Measurements from ENCODE around the gene PCDHGB3. TPM values are rescaled to one million over a fixed set of nuclear protein-coding genes. Genes with fewer than 3 reads are reported as not detected.
"Not testable (repeated sequence)": the region's sequence is repeated elsewhere in the genome, so short reads cannot be mapped to it uniquely, and the experiment has no call there.

PCDHGB3 gene
- total RNA-seq, 4 donors from 2014 or later = 4.3 to 9.7 (median 7.5) TPM

DNA sequence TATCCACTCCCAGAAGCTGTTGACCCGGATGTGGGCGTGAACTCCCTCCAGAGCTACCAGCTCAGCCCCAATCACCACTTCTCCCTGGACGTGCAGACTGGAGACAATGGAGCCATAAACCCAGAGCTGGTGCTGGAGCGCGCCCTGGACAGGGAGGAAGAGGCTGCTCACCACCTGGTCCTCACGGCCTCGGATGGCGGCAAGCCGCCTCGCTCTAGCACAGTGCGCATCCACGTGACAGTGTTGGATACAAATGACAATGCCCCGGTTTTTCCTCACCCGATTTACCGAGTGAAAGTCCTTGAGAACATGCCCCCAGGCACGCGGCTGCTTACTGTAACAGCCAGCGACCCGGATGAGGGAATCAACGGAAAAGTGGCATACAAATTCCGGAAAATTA, 23.2 kb downstream of the PCDHGB3 start:
- no peak for DNase-seq (ENCODE audit: low spot score in 2 of 2)
- WGBS = 28% methylated on average over 19 of the region's 21 CpGs
- Histone ChIP-seq H3K27ac (no peak overlapping the region), H3K36me3 (no peaks in the 10 kb centered on the region), H3K27me3 (peaks cover 9% of the 10 kb centered on the region), H3K4me3 (no peak overlapping the region), H3K9me3 (peaks cover 73% of the 10 kb centered on the region), H3K4me1 (no peaks in the 10 kb centered on the region)
- TF ChIP-seq CTCF (IDR thresholded peaks at IDR 0.05) = no peak
- no peak for TF ChIP-seq POLR2AphosphoS5 (IDR thresholded peaks at IDR 0.05)
- no peak for TF ChIP-seq POLR2A (IDR thresholded peaks at IDR 0.05)
- TF ChIP-seq EP300 (IDR thresholded peaks at IDR 0.05) = no peak

GRCh38 chr5:141394401-141395187, 24.6 kb downstream of the PCDHGB3 start:
- not testable (repeated sequence) for DNase-seq (ENCODE audit: low spot score in 2 of 2); H3K36me3 ChIP-seq; H3K4me3 ChIP-seq; H3K4me1 ChIP-seq; H3K27ac ChIP-seq
- H3K27me3 ChIP-seq = peaks cover 13% of the 10 kb centered on the region
- peaks cover 71% of the 10 kb centered on the region for H3K9me3 ChIP-seq
- 32% methylated on average over 29 of the region's 53 CpGs for WGBS

- not testable (repeated sequence) for H3K27me3 ChIP-seq; DNase-seq (ENCODE audit: low spot score in 2 of 2); H3K27ac ChIP-seq; H3K36me3 ChIP-seq; H3K4me1 ChIP-seq
- peak; percentile 25 to 42 for TF ChIP-seq CTCF (IDR thresholded peaks at IDR 0.05)
- H3K9me3 ChIP-seq = peaks cover 65% of the 10 kb centered on the region
- H3K4me3 ChIP-seq = peak within 1 kb of the TSS; percentile 20
- WGBS = 7% methylated on average over 25 of the region's 43 CpGs
These were observed 27.9 kb downstream of the PCDHGB3 start, which contains the start of gene PCDHGB5 for GRCh38 chr5:141397756-141398551. Gene PCDHGB5, plus strand, starts transcription at chr5:141397947. Its CDS starts 181 bp downstream, at chr5:141398128.

DNA sequence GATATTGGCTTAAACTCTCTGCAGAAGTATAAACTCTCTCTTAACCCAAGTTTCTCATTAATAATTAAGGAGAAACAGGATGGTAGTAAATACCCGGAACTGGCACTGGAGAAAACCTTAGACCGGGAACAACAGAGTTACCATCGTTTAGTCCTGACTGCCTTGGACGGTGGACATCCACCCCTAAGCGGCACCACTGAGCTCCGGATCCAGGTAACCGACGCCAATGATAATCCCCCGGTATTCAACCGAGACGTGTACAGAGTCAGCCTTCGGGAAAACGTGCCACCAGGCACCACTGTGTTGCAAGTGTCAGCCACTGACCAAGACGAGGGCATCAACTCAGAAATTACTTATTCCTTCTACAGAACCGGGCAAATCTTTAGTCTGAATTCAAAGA, 28.6 kb downstream of the PCDHGB3 start:
- Histone ChIP-seq H3K36me3 (no peaks in the 10 kb centered on the region), H3K4me3 (no peak overlapping the region), H3K4me1 (no peaks in the 10 kb centered on the region), H3K9me3 (peaks cover 65% of the 10 kb centered on the region), H3K27me3 (peaks cover 5% of the 10 kb centered on the region), H3K27ac (no peak overlapping the region)
- TF ChIP-seq POLR2AphosphoS5 (IDR thresholded peaks at IDR 0.05) (no peak), POLR2A (IDR thresholded peaks at IDR 0.05) (no peak), CTCF (IDR thresholded peaks at IDR 0.05) (no peak), EP300 (IDR thresholded peaks at IDR 0.05) (no peak)
- WGBS = 25% methylated on average over 15 of the region's 15 CpGs
- no peak for DNase-seq (ENCODE audit: low spot score in 2 of 2)

GRCh38 chr5:141399555-141400258, 29.7 kb downstream of the PCDHGB3 start:
- WGBS = 32% methylated on average over 16 of the region's 61 CpGs
- Histone ChIP-seq H3K27ac (no peak overlapping the region), H3K4me1 (no peaks in the 10 kb centered on the region), H3K9me3 (peaks cover 62% of the 10 kb centered on the region), H3K4me3 (no peak overlapping the region), H3K27me3 (peaks cover 5% of the 10 kb centered on the region), H3K36me3 (no peaks in the 10 kb centered on the region)
- no peak for TF ChIP-seq POLR2AphosphoS5 (IDR thresholded peaks at IDR 0.05)
- no peak for TF ChIP-seq POLR2A (IDR thresholded peaks at IDR 0.05)
- no peak for TF ChIP-seq EP300 (IDR thresholded peaks at IDR 0.05)
- DNase-seq (ENCODE audit: low spot score in 2 of 2) = no peak
